ENCODE measurements around the gene CAPZB. TPM values are rescaled to one million over a fixed set of nuclear protein-coding genes. Genes with fewer than 3 reads are reported as not detected.

Gene CAPZB
- total RNA-seq, 4 donors from 2014 or later, result 84.7 to 124 (median 103) TPM

DNA sequence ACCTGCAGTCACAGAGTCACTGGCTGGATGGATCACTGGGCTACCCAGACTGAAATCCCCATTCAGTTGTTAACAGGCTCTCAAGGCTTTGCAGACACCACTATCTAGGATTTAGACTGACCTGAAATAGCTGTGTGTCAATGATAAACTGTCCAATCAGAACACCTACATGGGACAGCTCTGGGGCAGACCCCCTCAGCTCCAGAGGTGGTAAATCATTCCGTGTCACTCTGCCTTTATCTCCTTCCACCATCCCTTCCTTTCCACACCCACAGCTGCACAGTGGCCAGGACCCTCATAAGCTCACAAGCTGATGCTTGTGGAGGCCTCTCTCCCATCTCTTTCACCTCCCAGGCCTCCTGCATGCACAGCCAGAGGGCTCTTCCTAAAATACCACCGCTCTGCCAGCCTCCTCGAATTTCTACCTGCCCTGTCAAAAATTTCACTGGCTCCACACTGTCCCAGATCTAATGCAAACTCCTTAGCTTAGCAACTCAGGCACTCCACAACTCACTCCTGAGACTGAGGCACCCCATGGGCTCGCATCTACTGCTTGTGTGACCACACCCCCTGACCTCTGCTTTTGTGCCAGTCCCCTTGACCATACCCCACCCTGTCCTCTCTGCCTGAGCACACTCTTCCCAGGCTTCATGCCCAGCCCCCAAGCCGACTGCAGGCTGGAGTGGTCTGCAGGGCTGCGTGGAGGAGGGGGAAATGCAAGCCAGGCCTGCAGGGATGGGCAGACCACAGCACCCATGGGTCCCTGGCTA lies 5.8 kb downstream of the CAPZB start:
- TF ChIP-seq POLR2A (IDR thresholded peaks at IDR 0.05) (no peak), CTCF (IDR thresholded peaks at IDR 0.05) (no peak)
- WGBS, 2 donors, result 54 to 63% methylated on average over 6 of the region's 6 CpGs
- no peak overlapping the region for H3K4me3 ChIP-seq (ENCODE audit: low read depth, poor library complexity, severe bottlenecking)
- intact Hi-C loops (cut with DNase I; ENCODE audit: low total_unique reads), result loop anchor here (10.0 kb wide), 2 partner anchors 85 to 165 kb away; partner anchors contain the start of gene NBL1
- DNase-seq (ENCODE audit: low spot score in 2 of 2), result no peak

- DNase-seq (ENCODE audit: low spot score in 2 of 2), result no peak
- H3K4me3 ChIP-seq (ENCODE audit: low read depth, poor library complexity, severe bottlenecking), result no peak overlapping the region
- intact Hi-C loops (cut with DNase I; ENCODE audit: low total_unique reads), result no loop called here
- 63 to 73% methylated on average over 9 of the region's 9 CpGs for WGBS, 2 donors
- TF ChIP-seq POLR2A (IDR thresholded peaks at IDR 0.05) (no peak), CTCF (IDR thresholded peaks at IDR 0.05) (no peak)
Measured at GRCh38 chr1:19478322-19478721, 7.0 kb downstream of the CAPZB start.

GRCh38 chr1:19477284-19478249 lies 7.8 kb downstream of the CAPZB start:
- TF ChIP-seq POLR2A (IDR thresholded peaks at IDR 0.05), result no peak
- TF ChIP-seq CTCF (IDR thresholded peaks at IDR 0.05), result no peak
- intact Hi-C loops (cut with DNase I; ENCODE audit: low total_unique reads), result no loop called here
- no peak for DNase-seq (ENCODE audit: low spot score in 2 of 2)
- H3K4me3 ChIP-seq (ENCODE audit: low read depth, poor library complexity, severe bottlenecking), result no peak overlapping the region
- WGBS, 2 donors, result 65 to 68% methylated on average over 11 of the region's 11 CpGs

DNA sequence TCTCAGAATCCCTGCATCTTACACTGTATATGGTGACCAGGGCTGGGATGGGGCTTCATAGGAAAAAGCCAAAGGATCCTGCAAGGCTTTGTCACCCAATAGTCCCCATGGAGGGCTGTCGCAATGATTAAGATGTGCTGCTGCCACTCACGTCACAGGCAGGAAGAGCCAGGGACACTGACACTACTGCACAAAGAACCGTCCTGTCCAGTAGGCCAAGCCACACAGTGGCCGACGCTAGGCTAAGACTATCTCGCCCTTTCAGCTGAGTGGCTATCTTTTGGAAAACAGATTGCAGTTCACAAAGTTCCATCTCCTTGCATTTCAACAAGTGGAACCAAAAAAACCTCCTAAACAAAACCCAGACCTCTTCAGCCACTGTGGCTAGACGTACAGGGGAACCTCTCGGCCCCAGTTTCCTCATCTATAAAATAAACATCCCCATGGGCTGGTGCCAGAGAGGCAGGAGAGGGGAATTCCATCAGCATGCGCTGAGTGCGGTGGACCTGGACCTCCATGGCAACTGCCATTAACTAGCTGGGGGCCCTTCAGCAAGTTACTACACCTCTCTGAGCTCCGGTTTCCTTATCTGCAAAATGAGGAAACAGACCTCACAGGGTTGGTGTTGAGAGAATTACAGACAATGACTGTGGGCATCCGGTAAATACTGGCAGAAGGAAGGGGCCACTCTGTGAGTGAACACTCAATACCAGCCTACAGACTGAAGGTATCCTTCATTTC lies 8.7 kb downstream of the CAPZB start:
- DNase-seq (ENCODE audit: low spot score in 2 of 2), result no peak
- 61 to 76% methylated on average over 12 of the region's 12 CpGs for WGBS, 2 donors
- TF ChIP-seq CTCF (IDR thresholded peaks at IDR 0.05), result no peak
- H3K4me3 ChIP-seq (ENCODE audit: low read depth, poor library complexity, severe bottlenecking), result no peak overlapping the region
- intact Hi-C loops (cut with DNase I; ENCODE audit: low total_unique reads), result no loop called here

DNA sequence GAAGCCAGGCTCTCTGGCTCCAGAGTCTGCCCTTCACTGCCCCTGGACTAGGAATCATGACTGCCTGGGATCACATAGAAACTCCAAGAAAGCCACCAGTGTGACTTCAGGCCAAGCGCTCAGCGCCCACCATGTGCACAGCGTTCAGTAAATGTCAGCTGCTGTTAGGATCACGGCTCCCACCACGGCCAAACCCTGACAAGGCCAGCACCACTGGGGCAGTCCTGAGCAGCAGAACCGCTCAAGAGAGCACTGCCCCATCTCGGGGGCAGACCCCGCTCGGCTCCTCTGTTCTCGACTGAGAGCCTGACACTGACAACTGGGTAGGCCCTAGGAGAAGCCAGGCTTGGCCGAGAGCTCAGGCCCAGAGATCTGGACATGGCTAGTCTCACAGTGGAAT lies 10.0 kb downstream of the CAPZB start:
- intact Hi-C loops (cut with DNase I; ENCODE audit: low total_unique reads), result no loop called here
- H3K4me3 ChIP-seq (ENCODE audit: low read depth, poor library complexity, severe bottlenecking), result no peak overlapping the region
- DNase-seq (ENCODE audit: low spot score in 2 of 2), result no peak
- TF ChIP-seq POLR2A (IDR thresholded peaks at IDR 0.05), result no peak
- no peak for TF ChIP-seq CTCF (IDR thresholded peaks at IDR 0.05)
- 88 to 89% methylated on average over 11 of the region's 11 CpGs for WGBS, 2 donors

Measured in lower leg skin (tissue), 4 donors.